GM13977 (cell line): ENCODE measurements around the gene CFB.

Source experiments
- DNase-seq: peaks from one replicate; pipeline ENCODE4 v3.0.0; 2012; ENCODE audit warnings: low spot score
- CTCF ChIP-seq: IDR thresholded peaks from 2 replicates; pipeline ENCODE4 v1.5.1; 2012; ENCODE audit warnings: mild to moderate bottlenecking, control low read depth; ENCODE audit not compliant: insufficient read depth; ENCODE audit errors: extremely low read depth, missing control alignments
- in situ Hi-C: fragments of 300-500 bp; cut with MboI; formaldehyde crosslinking; loops from one replicate; pipeline ENCODE4 v1.12.0; 2022; ENCODE audit warnings: low sequenced_read_pairs, low pct_unique_long_range_greater_than_20kb, mixed read lengths, inconsistent platforms; ENCODE audit not compliant: unreplicated experiment

CFB gene

GRCh38 chr6:31940256-31940664 lies 5.6 kb upstream of the CFB start:
- TF ChIP-seq CTCF = no peak
- in situ Hi-C loops = no loop called here
- DNase-seq = no peak

DNA sequence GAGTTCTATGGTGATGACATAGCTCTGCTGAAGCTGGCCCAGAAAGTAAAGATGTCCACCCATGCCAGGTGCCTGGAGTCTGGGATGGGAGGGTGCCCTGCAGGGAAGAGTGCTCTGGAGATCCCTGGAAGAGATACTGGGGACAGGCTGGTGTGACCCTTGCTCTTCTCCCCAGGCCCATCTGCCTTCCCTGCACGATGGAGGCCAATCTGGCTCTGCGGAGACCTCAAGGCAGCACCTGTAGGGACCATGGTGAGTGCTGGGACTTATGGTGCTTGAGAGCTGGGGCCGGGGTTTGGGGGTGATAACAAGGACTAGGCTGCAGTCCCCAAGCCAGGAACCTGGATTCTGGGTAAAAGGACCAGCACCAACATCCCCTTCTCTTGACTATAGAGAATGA lies 2.2 kb upstream of the CFB start:
- in situ Hi-C loops = no loop called here
- no peak for DNase-seq
- TF ChIP-seq CTCF = no peak

DNA sequence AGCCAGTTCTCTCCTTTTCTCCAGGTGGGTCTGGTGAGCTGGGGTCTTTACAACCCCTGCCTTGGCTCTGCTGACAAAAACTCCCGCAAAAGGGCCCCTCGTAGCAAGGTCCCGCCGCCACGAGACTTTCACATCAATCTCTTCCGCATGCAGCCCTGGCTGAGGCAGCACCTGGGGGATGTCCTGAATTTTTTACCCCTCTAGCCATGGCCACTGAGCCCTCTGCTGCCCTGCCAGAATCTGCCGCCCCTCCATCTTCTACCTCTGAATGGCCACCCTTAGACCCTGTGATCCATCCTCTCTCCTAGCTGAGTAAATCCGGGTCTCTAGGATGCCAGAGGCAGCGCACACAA lies 765 bp upstream of the CFB start:
- no peak for DNase-seq
- in situ Hi-C loops = no loop called here
- no peak for TF ChIP-seq CTCF

DNA sequence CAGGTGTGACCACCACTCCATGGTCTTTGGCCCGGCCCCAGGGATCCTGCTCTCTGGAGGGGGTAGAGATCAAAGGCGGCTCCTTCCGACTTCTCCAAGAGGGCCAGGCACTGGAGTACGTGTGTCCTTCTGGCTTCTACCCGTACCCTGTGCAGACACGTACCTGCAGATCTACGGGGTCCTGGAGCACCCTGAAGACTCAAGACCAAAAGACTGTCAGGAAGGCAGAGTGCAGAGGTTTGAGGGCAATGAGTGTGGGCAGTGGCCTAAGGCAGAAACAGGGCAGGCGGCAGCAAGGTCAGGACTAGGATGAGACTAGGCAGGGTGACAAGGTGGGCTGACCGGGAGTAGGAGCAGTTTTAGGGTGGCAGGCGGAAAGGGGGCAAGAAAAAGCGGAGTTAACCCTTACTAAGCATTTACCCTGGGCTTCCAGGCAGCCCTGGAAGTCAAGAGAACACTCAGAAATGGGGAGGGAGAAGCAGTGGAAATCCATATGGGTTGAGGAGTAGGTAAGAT lies 533 bp downstream of the CFB start:
- no peak for TF ChIP-seq CTCF
- DNase-seq = no peak
- in situ Hi-C loops = no loop called here

DNA sequence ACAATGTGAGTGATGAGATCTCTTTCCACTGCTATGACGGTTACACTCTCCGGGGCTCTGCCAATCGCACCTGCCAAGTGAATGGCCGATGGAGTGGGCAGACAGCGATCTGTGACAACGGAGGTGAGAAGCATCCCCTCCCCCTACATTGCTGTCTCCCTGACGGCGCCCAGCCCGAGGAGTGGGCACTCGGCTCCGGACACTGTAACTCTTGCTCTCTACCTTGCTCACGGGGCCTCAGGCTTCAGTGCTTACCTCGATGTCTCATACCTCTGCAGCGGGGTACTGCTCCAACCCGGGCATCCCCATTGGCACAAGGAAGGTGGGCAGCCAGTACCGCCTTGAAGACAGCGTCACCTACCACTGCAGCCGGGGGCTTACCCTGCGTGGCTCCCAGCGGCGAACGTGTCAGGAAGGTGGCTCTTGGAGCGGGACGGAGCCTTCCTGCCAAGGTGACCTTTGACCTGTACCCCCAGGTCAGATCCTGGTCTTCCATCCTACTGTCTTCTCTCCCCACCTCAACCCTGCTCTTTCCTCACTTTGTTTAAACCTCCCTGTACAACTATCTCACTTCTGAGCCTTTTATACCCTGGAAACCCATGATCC lies 1.3 kb downstream of the CFB start:
- TF ChIP-seq CTCF = no peak
- in situ Hi-C loops = no loop called here
- no peak for DNase-seq

GRCh38 chr6:31947864-31948263 lies 2.0 kb downstream of the CFB start:
- no peak for TF ChIP-seq CTCF
- in situ Hi-C loops = no loop called here
- DNase-seq = no peak
